ENCODE results near the gene PREPL.

DNA sequence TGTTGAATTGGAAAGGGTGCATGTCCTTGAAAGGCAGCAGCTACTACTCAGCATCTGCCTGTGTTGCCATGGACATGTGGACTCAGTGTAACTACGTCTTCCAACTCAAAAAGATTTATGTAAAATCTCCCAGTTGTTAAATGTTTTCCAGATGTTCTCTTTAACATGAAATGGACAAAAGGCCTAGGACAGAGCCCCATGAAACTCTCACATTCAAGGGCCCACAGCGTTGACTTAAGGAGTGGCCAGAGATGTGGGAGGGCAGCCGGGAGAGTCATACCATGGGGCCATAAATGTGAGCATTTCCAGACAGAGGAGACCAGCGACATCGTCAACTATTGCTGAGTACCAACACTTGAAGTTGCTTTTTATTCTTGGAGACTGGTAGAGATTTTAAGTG lies 76.1 kb downstream of the PREPL start:
- TF ChIP-seq, protein P1, sequence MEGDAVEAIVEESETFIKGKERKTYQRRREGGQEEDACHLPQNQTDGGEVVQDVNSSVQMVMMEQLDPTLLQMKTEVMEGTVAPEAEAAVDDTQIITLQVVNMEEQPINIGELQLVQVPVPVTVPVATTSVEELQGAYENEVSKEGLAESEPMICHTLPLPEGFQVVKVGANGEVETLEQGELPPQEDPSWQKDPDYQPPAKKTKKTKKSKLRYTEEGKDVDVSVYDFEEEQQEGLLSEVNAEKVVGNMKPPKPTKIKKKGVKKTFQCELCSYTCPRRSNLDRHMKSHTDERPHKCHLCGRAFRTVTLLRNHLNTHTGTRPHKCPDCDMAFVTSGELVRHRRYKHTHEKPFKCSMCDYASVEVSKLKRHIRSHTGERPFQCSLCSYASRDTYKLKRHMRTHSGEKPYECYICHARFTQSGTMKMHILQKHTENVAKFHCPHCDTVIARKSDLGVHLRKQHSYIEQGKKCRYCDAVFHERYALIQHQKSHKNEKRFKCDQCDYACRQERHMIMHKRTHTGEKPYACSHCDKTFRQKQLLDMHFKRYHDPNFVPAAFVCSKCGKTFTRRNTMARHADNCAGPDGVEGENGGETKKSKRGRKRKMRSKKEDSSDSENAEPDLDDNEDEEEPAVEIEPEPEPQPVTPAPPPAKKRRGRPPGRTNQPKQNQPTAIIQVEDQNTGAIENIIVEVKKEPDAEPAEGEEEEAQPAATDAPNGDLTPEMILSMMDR (optimal IDR thresholded peaks at IDR 0.05 in 1 of 3, IDR thresholded peaks at IDR 0.05 in 1 of 3, conservative IDR thresholded peaks at IDR 0.05 in 1 of 3; ENCODE audit: extremely low read depth in 1 of 3, insufficient read depth in 2 of 3, low read length in 3 of 3), result no peak
- no peak for TF ChIP-seq EZH2 (IDR thresholded peaks at IDR 0.05; ENCODE audit: low read length)

All from keratinocyte (primary cell).